Kidney (tissue), 14 donors: ENCODE data around the gene CD160. TPM values are rescaled to one million over a fixed set of nuclear protein-coding genes. Genes with fewer than 3 reads are reported as not detected.

Experiments used
- DNase-seq, 5 donors: peaks; one replicate each; pipeline ENCODE4 v3.0.0-alpha.2; 2013 to 2020
- FAIRE-seq: peaks from 2 replicates; lab custom pipeline; 2012; peaks lifted over from hg19 to GRCh38; lab: Jason Lieb, UNC
- H3K27ac ChIP-seq, 2 donors: one replicate each; pipeline ENCODE4 v1.7.0; 2013; ENCODE audit warnings: low read depth in 2 of 2, low read length in 2 of 2, inconsistent platforms in 1 of 2
- H3K27me3 ChIP-seq: one replicate; pipeline ENCODE4 v1.7.1; 2013; ENCODE audit warnings: low read length, inconsistent platforms; ENCODE audit not compliant: control insufficient read depth, insufficient read depth
- H3K36me3 ChIP-seq, 3 donors: one replicate each; pipeline versions ENCODE4 v1.7.0 to v1.7.1; 2013; ENCODE audit warnings: low read length in 3 of 3, control low read depth in 1 of 3, inconsistent platforms in 1 of 3; ENCODE audit not compliant: insufficient read depth in 3 of 3, control insufficient read depth in 2 of 3
- H3K4me1 ChIP-seq, 3 donors: one replicate each; pipeline versions ENCODE4 v1.7.0 to v1.7.1; 2013; ENCODE audit warnings: low read length in 3 of 3, inconsistent platforms in 1 of 3, low read depth in 1 of 3; ENCODE audit not compliant: control insufficient read depth in 2 of 3, insufficient read depth in 2 of 3
- H3K4me3 ChIP-seq, 3 donors: one replicate each; pipeline versions ENCODE4 v1.7.0 to v1.8.1; 2013; ENCODE audit warnings: low read length in 3 of 3, control low read depth in 1 of 3, inconsistent platforms in 1 of 3
- H3K9ac ChIP-seq, 3 donors: one replicate each; pipeline versions ENCODE4 v1.7.0 to v1.7.1; 2013; ENCODE audit warnings: low read length in 3 of 3, control low read depth in 1 of 3, inconsistent platforms in 1 of 3
- H3K9me3 ChIP-seq, 3 donors: one replicate each; pipeline versions ENCODE4 v1.7.0 to v1.7.1; 2013; ENCODE audit warnings: low read length in 3 of 3, control low read depth in 1 of 3, inconsistent platforms in 1 of 3; ENCODE audit not compliant: control insufficient read depth in 2 of 3, insufficient read depth in 1 of 3
- CTCF ChIP-seq: IDR thresholded peaks from 3 replicates; pipeline ENCODE4 v1.5.1; 2012; ENCODE audit warnings: mild to moderate bottlenecking, moderate library complexity, borderline replicate concordance; ENCODE audit not compliant: insufficient read depth; ENCODE audit errors: extremely low read depth
- intact Hi-C: fragments of 100-400 bp; cut with DNase I; formaldehyde crosslinking; loops from one replicate; pipeline ENCODE4 v1.11.1; 2022
- polyA plus RNA-seq: library from polyadenylated mRNA; stranded (reverse); fragments of 350-450 nt; fragmentation: Illumina TruSeq; extraction: RNeasy Lipid Tissue Mini Kit (QIAGEN cat#74804); gene quantifications from one replicate; pipeline ENCODE4 v1.2.3, GENCODE V29; 2014; ENCODE audit warnings: low read depth, low replicate concordance; ENCODE audit not compliant: insufficient read depth
- total RNA-seq: library from RNA; stranded (reverse); fragmentation: NEBNext Ultra II Directional; extraction: Animal tissue kit (Norgen Biotek cat#: 25700); gene quantifications from one replicate; pipeline ENCODE4 v1.2.1, GENCODE V29; 2021
- donor health status: control.
- donor health status: control.
- donor health status: control.
- donor health status: control.
- donor health status: control.
- donor health status: DM: yes; HTN: yes; CAD: no.
- donor health status: Normal renal cell carcinoma (clear cell type).

The CD160 gene
- total and polyA plus RNA-seq, 2 donors from 2014 or later: 0.60 TPM; not detected in 1

- Histone ChIP-seq H3K4me1 (peaks cover 0 to 8% (median 7%) of the 10 kb centered on the region in 3 donors), H3K9ac (no peak overlapping the region), H3K27me3 (no peaks in the 10 kb centered on the region), H3K4me3 (peak overlapping the region in 1 of 3 donors; percentile 4), H3K36me3 (peaks cover 0 to 10% (median 0%) of the 10 kb centered on the region in 3 donors), H3K9me3 (no peaks in the 10 kb centered on the region), H3K27ac (no peak overlapping the region)
- no peak for TF ChIP-seq CTCF
- intact Hi-C loops: no loop called here
- peak in 1 of 5 donors; percentile 34 for DNase-seq
- no peak for FAIRE-seq
Observed at GRCh38 chr1:145696630-145696960, 22.7 kb upstream of the CD160 start.

- H3K4me3 ChIP-seq: peak overlapping the region in 2 of 3 donors; percentile 1 to 57
- H3K27me3 ChIP-seq: no peaks in the 10 kb centered on the region
- H3K9ac ChIP-seq: no peak overlapping the region
- peak overlapping the region in 1 of 2 donors; percentile 49 for H3K27ac ChIP-seq
- DNase-seq (no peak), FAIRE-seq (no peak)
- H3K9me3 ChIP-seq: no peaks in the 10 kb centered on the region
- H3K4me1 ChIP-seq: peaks cover 0 to 4% (median 4%) of the 10 kb centered on the region in 3 donors
- TF ChIP-seq CTCF: no peak
- intact Hi-C loops: no loop called here
- H3K36me3 ChIP-seq: peaks cover 0 to 9% (median 0%) of the 10 kb centered on the region in 3 donors
Observed at GRCh38 chr1:145701306-145701862, 17.9 kb upstream of the CD160 start.

- H3K27ac ChIP-seq: peak overlapping the region; percentile 3 to 57
- no peak for TF ChIP-seq CTCF
- H3K9ac ChIP-seq: no peak overlapping the region
- peak overlapping the region in 2 of 3 donors; percentile 43 to 54 for H3K4me3 ChIP-seq
- H3K4me1 ChIP-seq: peaks cover 0 to 4% (median 4%) of the 10 kb centered on the region in 3 donors
- FAIRE-seq: no peak
- no peaks in the 10 kb centered on the region for H3K9me3 ChIP-seq
- intact Hi-C loops: no loop called here
- H3K27me3 ChIP-seq: no peaks in the 10 kb centered on the region
- H3K36me3 ChIP-seq: peaks cover 0 to 9% (median 0%) of the 10 kb centered on the region in 3 donors
- no peak for DNase-seq
Observed at GRCh38 chr1:145702052-145702451, 17.2 kb upstream of the CD160 start.

- Histone ChIP-seq H3K4me1 (peaks cover 0 to 9% (median 6%) of the 10 kb centered on the region in 3 donors), H3K9ac (no peak overlapping the region), H3K9me3 (no peaks in the 10 kb centered on the region), H3K27me3 (no peaks in the 10 kb centered on the region), H3K36me3 (peaks cover 0 to 9% (median 0%) of the 10 kb centered on the region in 3 donors), H3K4me3 (peak overlapping the region in 2 of 3 donors; percentile 74 to 79), H3K27ac (peak overlapping the region in 1 of 2 donors; percentile 83)
- intact Hi-C loops: no loop called here
- FAIRE-seq: no peak
- TF ChIP-seq CTCF: no peak
- DNase-seq: peak in 1 of 5 donors; percentile 7
Observed at GRCh38 chr1:145702826-145703225, 16.5 kb upstream of the CD160 start.
